MM.1S (cell line): ENCODE data around the gene LYPD1.

ENCODE experiments used
- DNase-seq: peaks from one replicate; pipeline ENCODE4 v3.0.0-alpha.2; 2015
- H2AFZ ChIP-seq: fragments of 300-600 bp; sonication (generic); 2 replicates; pipeline ENCODE4 v1.6.0; 2016; ENCODE audit warnings: antibody characterized with exemption, low read length
- H3F3A ChIP-seq: fragments of 300-600 bp; sonication (generic); 2 replicates; pipeline ENCODE4 v1.6.1; 2016; ENCODE audit warnings: mild to moderate bottlenecking, antibody characterized with exemption, low read length, moderate library complexity, mixed read lengths; ENCODE audit not compliant: insufficient read depth
- H3K27ac ChIP-seq: fragments of 300-600 bp; sonication (generic); 2 replicates; pipeline ENCODE4 v1.5.1; 2016; ENCODE audit warnings: mild to moderate bottlenecking, low read length
- H3K27me3 ChIP-seq: fragments of 300-600 bp; sonication (generic); replicated peaks from 2 replicates; pipeline ENCODE4 v1.6.0; 2016; ENCODE audit warnings: low read length; ENCODE audit not compliant: insufficient read depth
- H3K36me3 ChIP-seq: fragments of 300-600 bp; sonication (generic); replicated peaks from 2 replicates; pipeline ENCODE4 v1.6.1; 2016; ENCODE audit warnings: mild to moderate bottlenecking, low read length, mixed read lengths; ENCODE audit not compliant: insufficient read depth
- H3K4me1 ChIP-seq: fragments of 300-600 bp; sonication (generic); 2 replicates; pipeline ENCODE4 v1.6.1; 2016; ENCODE audit warnings: low read length, mixed read lengths
- H3K4me2 ChIP-seq: fragments of 300-600 bp; sonication (generic); 2 replicates; pipeline ENCODE4 v1.6.0; 2016; ENCODE audit warnings: low read depth, low read length
- H3K4me3 ChIP-seq: fragments of 300-600 bp; sonication (generic); 2 replicates; pipeline ENCODE4 v1.5.1; 2016; ENCODE audit warnings: low read length, mixed read lengths
- H3K79me2 ChIP-seq: fragments of 300-600 bp; sonication (generic); 2 replicates; pipeline ENCODE4 v1.6.1; 2016; ENCODE audit warnings: mixed run types, low read length, mixed read lengths
- H3K9ac ChIP-seq: fragments of 300-600 bp; sonication (generic); 2 replicates; pipeline ENCODE4 v1.6.1; 2016; ENCODE audit warnings: low read length, mixed read lengths
- H3K9me2 ChIP-seq: fragments of 300-600 bp; sonication (generic); replicated peaks from 2 replicates; pipeline ENCODE4 v1.6.1; 2016; ENCODE audit warnings: mild to moderate bottlenecking, low read length, mixed read lengths; ENCODE audit not compliant: insufficient read depth
- H3K9me3 ChIP-seq: fragments of 300-600 bp; sonication (generic); replicated peaks from 2 replicates; pipeline ENCODE4 v1.6.1; 2016; ENCODE audit warnings: mild to moderate bottlenecking, low read length, mixed read lengths; ENCODE audit not compliant: insufficient read depth
- H4K20me1 ChIP-seq: fragments of 300-600 bp; sonication (generic); 2 replicates; pipeline ENCODE4 v1.6.1; 2016; ENCODE audit warnings: mild to moderate bottlenecking, low read length, moderate library complexity, mixed read lengths; ENCODE audit not compliant: insufficient read depth
- CTCF ChIP-seq: fragments of 300-600 bp; sonication (generic); IDR thresholded peaks from 2 replicates; pipeline ENCODE4 v1.5.1; 2016; ENCODE audit warnings: antibody characterized with exemption, low read length, mixed read lengths
- EZH2 ChIP-seq: fragments of 300-600 bp; sonication (generic); optimal IDR thresholded peaks from 2 replicates; pipeline ENCODE3; 2017; ENCODE audit warnings: low read depth, mild to moderate bottlenecking, antibody characterized with exemption, low read length, mixed read lengths
- EZH2phosphoT487 ChIP-seq: fragments of 300-600 bp; sonication (generic); IDR thresholded peaks from 2 replicates; pipeline ENCODE4 v1.6.1; 2018; ENCODE audit warnings: antibody characterized with exemption, low read length

Gene LYPD1

DNA sequence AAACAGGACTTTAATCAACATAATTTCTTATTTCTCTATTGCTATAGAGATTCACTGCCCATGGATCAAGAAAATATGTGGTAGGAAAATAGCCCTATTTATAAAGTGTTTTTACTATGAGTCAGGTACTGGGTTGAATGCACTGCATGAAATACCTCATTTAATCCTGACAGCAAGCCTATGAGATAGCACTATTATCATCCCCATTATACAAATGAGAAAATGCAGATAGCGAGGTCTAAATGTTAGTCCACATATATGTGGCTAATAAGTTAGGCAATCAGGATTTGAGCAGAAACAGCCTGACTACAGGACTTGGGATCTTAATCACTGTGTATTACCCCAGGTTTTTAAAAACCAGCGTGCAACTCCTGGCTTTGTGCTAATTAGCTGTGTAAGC, 8.5 kb upstream of the LYPD1 start:
- Histone ChIP-seq H2AFZ (no peak overlapping the region), H3K9me3 (no peaks in the 10 kb centered on the region), H3K9ac (no peak overlapping the region), H3K27ac (no peak overlapping the region), H3K4me3 (no peak overlapping the region), H3F3A (no peaks in the 10 kb centered on the region), H3K4me2 (no peak overlapping the region), H3K79me2 (no peaks in the 10 kb centered on the region), H3K9me2 (no peaks in the 10 kb centered on the region), H3K36me3 (no peaks in the 10 kb centered on the region), H3K4me1 (no peaks in the 10 kb centered on the region), H3K27me3 (no peaks in the 10 kb centered on the region), H4K20me1 (no peaks in the 10 kb centered on the region)
- no peak for DNase-seq
- no peak for TF ChIP-seq EZH2
- TF ChIP-seq CTCF, result no peak
- TF ChIP-seq EZH2phosphoT487, result no peak

DNA sequence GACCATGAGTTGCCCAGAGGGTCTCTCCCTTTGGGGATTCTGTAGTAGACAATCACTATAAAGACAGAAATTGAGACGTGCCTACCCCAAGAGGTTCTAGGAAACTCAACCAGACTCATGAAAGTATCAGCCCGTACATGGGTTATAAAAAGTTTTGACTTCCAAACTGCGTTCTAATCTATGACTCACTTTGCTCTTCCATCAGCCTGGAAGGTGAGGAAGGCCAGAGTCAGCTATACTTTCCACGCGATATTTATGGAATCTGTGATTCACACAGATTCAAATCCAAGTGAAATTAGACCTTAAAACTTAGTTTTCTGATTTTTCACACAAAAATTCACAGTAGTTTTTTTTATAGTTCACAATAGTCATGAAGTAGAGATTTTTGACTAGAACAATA, 7.7 kb upstream of the LYPD1 start:
- Histone ChIP-seq H3K27me3 (no peaks in the 10 kb centered on the region), H3F3A (no peaks in the 10 kb centered on the region), H3K9me2 (no peaks in the 10 kb centered on the region), H3K27ac (no peak overlapping the region), H3K4me3 (no peak overlapping the region), H3K9me3 (no peaks in the 10 kb centered on the region), H3K36me3 (no peaks in the 10 kb centered on the region), H3K4me2 (no peak overlapping the region), H4K20me1 (no peaks in the 10 kb centered on the region), H3K79me2 (no peaks in the 10 kb centered on the region), H3K4me1 (no peaks in the 10 kb centered on the region), H2AFZ (no peak overlapping the region), H3K9ac (no peak overlapping the region)
- no peak for TF ChIP-seq EZH2
- no peak for TF ChIP-seq CTCF
- TF ChIP-seq EZH2phosphoT487, result no peak
- no peak for DNase-seq

- H3K4me1 ChIP-seq, result no peaks in the 10 kb centered on the region
- H3K36me3 ChIP-seq, result no peaks in the 10 kb centered on the region
- no peak overlapping the region for H3K27ac ChIP-seq
- H3K4me2 ChIP-seq, result no peak overlapping the region
- no peaks in the 10 kb centered on the region for H3K27me3 ChIP-seq
- peak; percentile 21 for DNase-seq
- H3K4me3 ChIP-seq, result no peak overlapping the region
- H4K20me1 ChIP-seq, result no peaks in the 10 kb centered on the region
- peak; percentile 27; the same call in 1 of the 2 replicates for TF ChIP-seq CTCF
- no peak for TF ChIP-seq EZH2phosphoT487
- no peak for TF ChIP-seq EZH2
- no peaks in the 10 kb centered on the region for H3K9me2 ChIP-seq
- H3K9ac ChIP-seq, result no peak overlapping the region
- no peaks in the 10 kb centered on the region for H3K9me3 ChIP-seq
- H2AFZ ChIP-seq, result no peak overlapping the region
- no peaks in the 10 kb centered on the region for H3K79me2 ChIP-seq
- no peaks in the 10 kb centered on the region for H3F3A ChIP-seq
These were observed 7.0 kb upstream of the LYPD1 start for GRCh38 chr2:132676999-132677398.
